ENCODE results near the gene MRPL28.

Gene MRPL28

DNA sequence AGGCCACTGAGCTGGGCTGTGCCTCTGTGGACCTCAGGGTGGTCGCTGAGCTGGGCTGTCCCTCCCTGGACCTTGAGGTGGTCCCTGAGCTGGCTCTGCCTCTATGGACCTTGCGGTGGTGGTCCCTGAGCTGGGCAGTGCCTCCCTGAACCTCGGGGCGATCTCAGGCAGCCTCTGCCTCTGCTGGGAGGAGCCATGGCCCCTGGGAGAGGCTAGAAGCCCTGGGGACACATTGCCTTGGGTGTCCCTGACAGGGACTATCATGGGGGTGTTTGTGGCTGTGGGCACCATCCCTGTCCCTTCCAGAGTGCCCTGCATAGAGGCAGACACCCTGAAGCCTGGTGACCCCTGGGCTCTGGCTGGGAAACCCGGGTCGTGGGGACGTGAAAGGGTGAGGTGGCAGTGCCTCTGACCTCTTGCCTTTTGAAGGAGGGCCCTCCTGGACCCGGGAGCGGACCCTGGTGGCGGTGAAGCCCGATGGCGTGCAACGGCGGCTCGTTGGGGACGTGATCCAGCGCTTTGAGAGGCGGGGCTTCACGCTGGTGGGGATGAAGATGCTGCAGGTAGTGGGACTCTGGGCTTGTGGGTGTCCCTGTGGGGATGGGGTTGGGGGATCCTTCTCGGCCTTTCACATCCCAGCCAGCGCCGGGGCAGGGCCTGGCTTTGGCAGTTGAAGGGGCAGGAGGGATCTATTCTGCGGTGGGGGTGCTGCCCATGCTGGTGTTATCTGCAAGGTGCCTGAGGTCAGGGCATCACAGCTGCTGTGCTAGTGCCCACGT lies 28.4 kb upstream of the MRPL28 start:
- H3K4me3 ChIP-seq (ENCODE audit: low read length) = no peak overlapping the region
- DNase-seq (ENCODE audit: low read depth) = no peak
- no peak for TF ChIP-seq CTCF (IDR thresholded peaks at IDR 0.05; ENCODE audit: insufficient read depth, low read depth, low read length, missing control alignments)

- peak; percentile 48 for TF ChIP-seq CTCF (IDR thresholded peaks at IDR 0.05; ENCODE audit: insufficient read depth, low read depth, low read length, missing control alignments)
- DNase-seq (ENCODE audit: low read depth) = peak; percentile 63
- H3K4me3 ChIP-seq (ENCODE audit: low read length) = peak overlapping the region; percentile 27
Measured at GRCh38 chr16:397736-398332, 27.5 kb upstream of the MRPL28 start.

DNA sequence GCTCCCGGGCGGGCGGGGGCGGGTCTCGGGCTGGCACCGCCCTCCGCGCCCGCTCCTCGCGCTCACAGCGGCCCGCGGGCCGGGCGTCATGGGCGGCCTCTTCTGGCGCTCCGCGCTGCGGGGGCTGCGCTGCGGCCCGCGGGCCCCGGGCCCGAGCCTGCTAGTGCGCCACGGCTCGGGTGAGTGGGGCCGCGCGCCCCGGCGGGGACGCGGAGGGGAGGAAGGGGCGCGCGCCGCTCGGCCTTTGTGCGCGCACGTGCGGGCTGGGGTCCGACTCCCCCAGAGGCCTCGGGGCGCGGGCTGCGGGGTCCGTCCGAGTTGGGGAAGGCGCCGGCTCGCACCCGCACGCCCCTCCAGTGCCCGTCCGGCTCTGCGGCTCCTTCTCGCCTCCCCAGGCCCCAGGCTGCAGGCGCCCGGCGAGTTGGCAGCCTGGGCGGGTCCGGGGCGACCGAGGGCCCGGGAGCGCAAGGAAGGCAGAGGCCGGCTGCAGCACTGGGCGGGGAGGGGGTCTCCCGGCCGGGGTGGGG lies 26.9 kb upstream of the MRPL28 start, which contains the start of gene NME4:
TSS of gene NME4 (plus strand) at position 65 of the 527 bp plus-strand sequence. CDS start at position 89, 24 bp downstream.
- no peak for TF ChIP-seq CTCF (IDR thresholded peaks at IDR 0.05; ENCODE audit: insufficient read depth, low read depth, low read length, missing control alignments)
- peak; percentile 22 for DNase-seq (ENCODE audit: low read depth)
- peak within 1 kb of the TSS; percentile 35 for H3K4me3 ChIP-seq (ENCODE audit: low read length)

DNA sequence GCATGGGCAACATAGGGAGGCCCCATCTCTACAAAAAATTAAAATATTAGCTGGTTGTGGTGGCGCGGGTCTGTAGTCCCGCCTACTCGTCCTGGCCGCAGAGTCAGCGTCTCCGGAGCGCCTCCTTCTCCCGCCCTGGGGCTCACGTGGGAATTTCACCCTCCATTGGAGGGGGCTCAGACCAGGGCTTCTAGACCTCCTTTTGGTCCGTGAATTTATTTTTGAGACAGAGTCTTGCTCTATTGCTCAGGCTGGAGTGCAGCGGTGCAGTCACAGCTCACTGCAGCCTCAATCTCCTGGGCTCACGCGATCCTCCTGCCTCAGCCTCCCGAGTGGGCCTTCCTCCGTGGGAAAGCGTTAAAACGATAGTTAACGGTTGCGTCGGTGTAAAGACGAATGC lies 26.3 kb upstream of the MRPL28 start:
- peak overlapping the region; percentile 35 for H3K4me3 ChIP-seq (ENCODE audit: low read length)
- DNase-seq (ENCODE audit: low read depth) = peak; percentile 34
- no peak for TF ChIP-seq CTCF (IDR thresholded peaks at IDR 0.05; ENCODE audit: insufficient read depth, low read depth, low read length, missing control alignments)

GRCh38 chr16:396199-396598 lies 25.9 kb upstream of the MRPL28 start:
- no peak overlapping the region for H3K4me3 ChIP-seq (ENCODE audit: low read length)
- no peak for TF ChIP-seq CTCF (IDR thresholded peaks at IDR 0.05; ENCODE audit: insufficient read depth, low read depth, low read length, missing control alignments)
- no peak for DNase-seq (ENCODE audit: low read depth)

DNA sequence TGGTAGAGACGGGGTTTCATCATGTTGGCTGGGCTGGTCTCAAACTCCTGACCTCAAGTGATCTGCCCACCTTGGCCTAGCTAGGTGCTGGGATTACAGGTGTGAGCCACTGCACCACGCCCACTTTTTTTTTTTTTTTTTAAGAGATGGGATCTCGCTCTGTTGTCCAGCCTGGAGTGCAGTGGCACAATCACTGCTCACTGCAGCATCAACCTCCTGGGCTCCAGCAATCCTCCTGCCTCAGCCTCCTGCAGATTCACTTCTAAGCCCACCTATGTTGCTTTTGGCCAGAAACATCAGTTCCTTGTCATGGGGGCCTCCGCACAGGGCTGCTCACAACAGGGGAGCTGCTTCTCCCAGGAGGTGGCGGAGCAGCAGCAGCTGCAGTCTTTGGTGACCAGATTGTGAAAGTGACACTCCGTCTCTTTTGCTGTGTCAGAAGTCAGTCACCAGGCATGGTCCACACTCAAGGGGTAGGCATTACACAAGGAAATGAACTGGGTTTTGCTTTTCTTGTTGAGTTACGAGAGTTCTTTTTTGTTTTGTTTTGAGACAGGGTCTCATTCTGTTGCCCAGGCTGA lies 22.2 kb upstream of the MRPL28 start:
- TF ChIP-seq CTCF (IDR thresholded peaks at IDR 0.05; ENCODE audit: insufficient read depth, low read depth, low read length, missing control alignments) = no peak
- DNase-seq (ENCODE audit: low read depth) = no peak

More for the DNA sequence above, 22.2 kb upstream of the MRPL28 start:
- H3K4me3 ChIP-seq (ENCODE audit: low read length) = no peak overlapping the region

All from epithelial cell of esophagus (primary cell).